ENCODE results near the gene SLC9A2.

SLC9A2 gene, protein sequence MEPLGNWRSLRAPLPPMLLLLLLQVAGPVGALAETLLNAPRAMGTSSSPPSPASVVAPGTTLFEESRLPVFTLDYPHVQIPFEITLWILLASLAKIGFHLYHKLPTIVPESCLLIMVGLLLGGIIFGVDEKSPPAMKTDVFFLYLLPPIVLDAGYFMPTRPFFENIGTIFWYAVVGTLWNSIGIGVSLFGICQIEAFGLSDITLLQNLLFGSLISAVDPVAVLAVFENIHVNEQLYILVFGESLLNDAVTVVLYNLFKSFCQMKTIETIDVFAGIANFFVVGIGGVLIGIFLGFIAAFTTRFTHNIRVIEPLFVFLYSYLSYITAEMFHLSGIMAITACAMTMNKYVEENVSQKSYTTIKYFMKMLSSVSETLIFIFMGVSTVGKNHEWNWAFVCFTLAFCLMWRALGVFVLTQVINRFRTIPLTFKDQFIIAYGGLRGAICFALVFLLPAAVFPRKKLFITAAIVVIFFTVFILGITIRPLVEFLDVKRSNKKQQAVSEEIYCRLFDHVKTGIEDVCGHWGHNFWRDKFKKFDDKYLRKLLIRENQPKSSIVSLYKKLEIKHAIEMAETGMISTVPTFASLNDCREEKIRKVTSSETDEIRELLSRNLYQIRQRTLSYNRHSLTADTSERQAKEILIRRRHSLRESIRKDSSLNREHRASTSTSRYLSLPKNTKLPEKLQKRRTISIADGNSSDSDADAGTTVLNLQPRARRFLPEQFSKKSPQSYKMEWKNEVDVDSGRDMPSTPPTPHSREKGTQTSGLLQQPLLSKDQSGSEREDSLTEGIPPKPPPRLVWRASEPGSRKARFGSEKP

GRCh38 chr2:102619414-102620319 is at the start of gene SLC9A2:
TSS of gene SLC9A2 (plus strand) at chr2:102619553. CDS start at chr2:102619849, 296 bp downstream.
- no peak for DNase-seq

DNA sequence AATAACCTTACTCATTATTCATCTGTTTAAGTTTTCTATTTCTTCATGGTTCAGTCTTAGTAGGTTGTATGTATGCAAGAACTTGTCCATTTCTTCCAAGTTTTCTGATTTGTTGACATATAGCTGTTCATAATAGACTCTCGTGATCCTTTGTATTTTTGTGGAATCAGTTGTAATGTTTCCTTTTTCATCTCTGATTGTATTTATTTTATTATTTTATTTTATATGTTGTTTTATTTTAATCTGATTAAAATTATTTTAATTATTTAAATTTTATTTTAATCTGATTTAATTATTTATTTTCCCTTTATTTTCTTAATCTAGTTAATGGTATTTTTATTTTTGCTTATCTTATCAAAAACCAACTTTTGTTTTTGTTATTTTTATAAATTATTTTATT is 43.5 kb upstream of the SLC9A2 start:
- DNase-seq, result no peak

DNA sequence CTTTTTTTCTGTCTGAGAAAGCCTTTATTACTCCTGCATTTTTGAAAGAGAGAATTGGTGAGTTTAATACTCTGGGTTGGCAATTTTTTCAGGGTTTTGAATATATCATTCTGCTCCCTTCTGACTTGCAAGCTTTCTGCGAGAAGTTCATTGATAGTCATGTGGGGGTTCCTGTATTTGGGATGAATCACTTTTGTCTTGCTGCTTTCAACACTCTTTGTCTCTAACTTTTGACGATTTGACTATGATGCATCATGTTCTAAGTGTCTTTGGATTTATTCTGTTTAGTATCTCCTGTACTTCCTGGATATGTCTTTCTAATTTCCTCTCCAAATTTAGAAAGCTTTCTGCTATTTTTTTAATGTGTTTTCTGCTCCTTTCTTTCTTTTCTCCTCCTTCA is 41.0 kb upstream of the SLC9A2 start:
- DNase-seq, result no peak

- no peak for DNase-seq
Measured at GRCh38 chr2:102581911-102582310, 37.4 kb upstream of the SLC9A2 start.

- DNase-seq, result no peak
Measured at GRCh38 chr2:102582845-102583244, 36.5 kb upstream of the SLC9A2 start.

DNA sequence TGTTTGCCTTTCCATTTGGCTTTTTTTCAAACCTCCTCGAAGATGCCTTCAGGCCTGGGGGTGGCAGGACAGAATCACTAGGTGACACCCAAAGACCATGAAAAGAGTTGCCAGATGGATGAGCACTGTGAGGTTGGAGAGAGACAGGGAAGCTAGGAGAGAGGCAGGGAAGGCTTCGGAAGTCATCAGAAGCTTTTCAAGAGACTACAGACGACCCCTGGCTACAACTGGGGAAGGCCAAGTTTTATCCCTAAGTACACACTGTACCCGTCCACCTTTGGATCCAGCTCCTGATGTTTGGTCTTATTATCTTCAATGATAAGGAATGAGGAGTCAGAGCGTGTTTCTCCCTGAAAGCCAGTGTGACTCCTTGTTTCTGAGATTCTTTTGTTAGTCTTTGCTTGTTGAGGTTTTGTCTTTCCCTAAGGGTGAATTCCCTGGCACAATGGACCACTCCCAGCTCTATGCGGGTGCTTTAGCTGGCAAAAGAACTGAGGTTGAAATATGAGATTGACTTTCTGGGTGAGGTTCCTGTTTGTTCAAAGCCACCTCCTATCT is 33.4 kb upstream of the SLC9A2 start:
- no peak for DNase-seq

GRCh38 chr2:102588213-102588939 is 31.0 kb upstream of the SLC9A2 start:
- DNase-seq, result no peak

DNA sequence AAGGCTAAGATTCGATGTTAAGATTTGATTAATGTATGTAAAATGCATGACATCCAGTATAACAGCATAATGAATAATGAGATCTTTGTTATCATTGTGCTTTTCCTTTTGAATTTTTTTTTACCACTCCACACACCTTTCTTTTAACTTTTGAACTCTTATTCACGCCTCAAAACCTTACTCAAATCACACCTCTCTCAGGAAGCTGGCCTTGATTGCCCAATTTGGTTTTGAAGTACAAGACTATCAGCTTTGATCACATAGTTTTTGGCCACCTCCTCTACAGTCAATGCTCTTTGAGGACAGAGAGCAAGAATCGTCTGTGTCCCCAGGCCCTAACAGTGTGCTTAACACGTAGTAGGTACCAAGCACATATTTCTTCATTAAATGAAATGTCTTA is 29.9 kb upstream of the SLC9A2 start:
- DNase-seq, result no peak

GRCh38 chr2:102591491-102592045 is 27.8 kb upstream of the SLC9A2 start:
- no peak for DNase-seq

DNA sequence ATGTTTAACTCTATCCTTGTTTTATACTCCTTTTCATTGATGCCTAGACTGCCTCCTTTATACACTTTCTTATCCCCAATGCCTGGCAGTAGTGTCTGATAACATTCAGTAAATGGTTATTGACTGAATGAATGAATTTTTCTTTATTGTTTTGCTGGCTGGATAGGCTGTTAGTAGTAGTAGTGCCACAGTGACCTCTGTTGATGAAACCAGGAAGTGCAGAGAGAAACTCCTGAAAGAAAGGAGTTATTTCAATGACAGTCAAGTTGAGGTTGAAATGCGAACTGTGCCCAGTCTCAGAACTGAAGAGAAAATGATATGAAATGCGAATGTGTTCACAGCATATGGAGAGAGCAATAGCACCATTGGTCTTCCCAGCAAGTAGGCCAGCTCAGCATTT is 26.8 kb upstream of the SLC9A2 start:
- no peak for DNase-seq

DNA sequence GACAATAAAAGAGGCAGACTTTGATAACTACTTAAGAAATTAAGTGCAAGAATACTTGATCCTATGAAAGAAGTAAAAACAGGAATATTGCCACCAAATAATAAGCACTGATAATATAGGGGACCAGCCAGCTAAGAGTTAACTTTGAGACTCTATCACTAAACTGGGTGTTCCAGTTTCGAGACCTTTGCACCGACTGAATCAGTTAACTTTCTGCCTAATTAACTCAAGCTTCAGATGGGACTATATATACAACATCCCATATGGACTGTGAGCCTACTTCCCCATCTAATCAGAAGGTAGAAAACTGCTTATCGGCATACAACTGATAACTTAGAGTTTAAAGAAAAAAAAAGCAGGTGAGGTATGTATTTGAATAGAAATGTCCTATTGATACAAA is 25.8 kb upstream of the SLC9A2 start:
- no peak for DNase-seq

DNA sequence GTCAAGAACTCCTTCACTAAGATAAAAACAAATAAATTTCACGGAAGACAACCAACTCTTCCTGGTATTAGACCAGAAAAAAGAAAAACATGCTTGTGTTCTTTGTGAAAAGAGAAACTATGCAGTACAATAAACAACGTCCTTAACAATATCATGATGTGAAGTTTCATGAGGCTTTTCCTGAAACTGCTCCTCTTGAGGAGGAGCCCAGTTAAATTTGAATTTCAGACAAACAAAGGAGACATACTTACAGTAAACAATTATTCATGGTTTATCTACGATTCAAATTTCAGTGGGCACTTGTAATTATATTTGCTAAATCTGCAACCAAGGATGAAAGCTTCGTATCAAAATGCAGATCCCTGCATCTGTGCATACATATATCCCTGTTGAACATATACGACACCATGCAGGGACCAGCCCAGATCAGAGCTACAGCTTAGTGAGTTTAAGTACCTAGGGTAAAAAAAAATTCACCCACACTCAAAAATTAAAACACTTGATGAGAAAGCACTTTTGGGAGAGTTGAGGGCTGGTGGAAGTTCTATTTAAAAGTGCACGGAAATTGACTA is 24.8 kb upstream of the SLC9A2 start:
- no peak for DNase-seq

DNA sequence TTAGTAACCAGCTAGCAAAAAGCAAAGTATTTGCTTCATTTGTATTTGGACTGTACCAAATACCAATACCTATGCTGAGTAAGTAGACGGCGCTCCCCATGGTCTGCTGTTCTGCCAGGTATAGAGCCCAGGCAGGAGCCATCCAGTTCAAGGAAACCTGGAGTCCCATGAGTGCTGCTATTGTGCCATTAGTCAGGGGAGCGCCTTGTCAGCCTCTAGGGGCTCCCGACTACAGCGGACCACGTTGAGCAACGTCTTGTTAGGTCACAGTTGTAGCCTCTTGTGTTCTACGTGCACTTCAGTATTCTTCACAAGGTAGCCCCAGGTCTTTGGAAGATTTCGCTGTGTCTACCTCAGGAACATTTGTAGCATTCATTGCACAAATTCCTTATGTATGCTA is 21.6 kb upstream of the SLC9A2 start:
- no peak for DNase-seq

DNA sequence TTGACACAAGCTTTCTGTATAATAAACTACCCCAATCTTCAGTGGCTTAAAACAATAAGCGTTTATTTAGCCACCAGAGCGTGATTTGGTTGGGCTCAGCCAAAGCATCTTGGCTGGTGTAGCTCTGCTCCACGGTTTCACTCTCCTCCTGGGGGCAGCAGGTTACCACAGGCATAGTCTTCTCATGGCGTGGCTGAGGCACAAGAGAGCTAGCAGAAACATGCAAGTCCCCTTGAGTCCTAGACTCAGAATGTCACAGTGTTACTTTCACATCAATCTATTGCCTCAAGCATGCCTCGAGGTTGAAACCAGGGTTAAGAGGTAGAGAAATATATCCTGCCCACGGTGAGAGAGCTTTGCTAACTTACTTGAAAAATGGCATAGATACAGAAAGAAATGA is 19.9 kb upstream of the SLC9A2 start:
- no peak for DNase-seq

DNA sequence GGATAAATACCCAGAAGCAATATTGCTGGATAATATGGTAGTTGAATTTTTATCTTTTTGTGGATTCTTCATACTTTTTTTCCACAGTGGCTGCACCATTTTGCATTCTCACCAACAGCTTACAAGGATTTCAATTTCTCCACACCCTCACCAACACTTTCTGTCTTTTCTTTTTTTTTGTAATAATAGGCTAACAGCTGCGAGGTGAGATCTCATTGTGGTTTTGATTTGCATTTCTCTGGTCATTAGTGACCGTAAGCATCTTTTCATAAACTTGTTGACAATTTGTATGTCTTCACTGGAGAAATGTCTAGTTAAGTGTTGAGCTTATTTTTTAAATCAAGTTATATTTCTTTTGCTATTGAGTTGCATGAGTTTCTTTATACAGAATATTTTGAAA is 17.6 kb upstream of the SLC9A2 start:
- DNase-seq, result no peak

DNA sequence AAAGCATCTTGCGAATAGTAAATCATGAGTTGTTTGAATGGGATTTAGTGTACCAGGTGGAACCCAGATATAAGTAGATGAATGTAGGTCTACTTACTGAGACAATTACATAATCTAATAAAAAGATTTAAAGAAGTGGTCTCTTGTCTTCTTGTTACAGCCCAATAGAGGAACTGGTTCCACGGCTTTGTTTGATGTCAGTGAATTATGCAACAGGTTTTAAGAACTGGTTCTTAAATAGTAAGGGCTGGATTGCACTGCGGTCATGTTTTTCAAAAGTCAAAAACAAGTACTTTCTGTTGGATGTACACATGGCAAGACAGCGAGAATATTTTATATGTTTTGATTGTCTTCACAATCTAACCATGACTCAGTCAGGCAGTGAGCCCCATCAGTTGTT is 15.4 kb upstream of the SLC9A2 start:
- DNase-seq, result no peak

DNA sequence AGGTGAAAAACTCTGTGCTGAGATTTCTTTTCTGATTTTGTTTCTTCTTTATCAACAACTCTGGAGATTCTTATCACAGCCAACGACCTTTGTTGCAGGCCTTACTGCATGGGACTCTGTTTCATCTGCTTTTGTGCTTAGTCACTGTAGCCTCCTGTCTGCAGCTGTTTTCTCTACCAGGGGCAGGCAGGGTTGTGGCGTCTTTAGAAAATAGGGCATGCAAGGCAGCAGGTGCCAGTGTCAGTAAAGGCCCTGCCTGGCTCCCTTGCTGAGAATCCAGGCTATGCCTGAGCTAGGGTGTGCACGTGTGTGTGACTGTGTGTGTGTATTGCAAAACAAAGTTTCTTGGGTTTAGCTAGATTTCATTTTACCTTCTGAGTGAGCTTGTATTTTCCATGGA is 14.6 kb upstream of the SLC9A2 start:
- no peak for DNase-seq

- DNase-seq, result no peak
Measured at GRCh38 chr2:102606353-102606752, 13.0 kb upstream of the SLC9A2 start.

DNA sequence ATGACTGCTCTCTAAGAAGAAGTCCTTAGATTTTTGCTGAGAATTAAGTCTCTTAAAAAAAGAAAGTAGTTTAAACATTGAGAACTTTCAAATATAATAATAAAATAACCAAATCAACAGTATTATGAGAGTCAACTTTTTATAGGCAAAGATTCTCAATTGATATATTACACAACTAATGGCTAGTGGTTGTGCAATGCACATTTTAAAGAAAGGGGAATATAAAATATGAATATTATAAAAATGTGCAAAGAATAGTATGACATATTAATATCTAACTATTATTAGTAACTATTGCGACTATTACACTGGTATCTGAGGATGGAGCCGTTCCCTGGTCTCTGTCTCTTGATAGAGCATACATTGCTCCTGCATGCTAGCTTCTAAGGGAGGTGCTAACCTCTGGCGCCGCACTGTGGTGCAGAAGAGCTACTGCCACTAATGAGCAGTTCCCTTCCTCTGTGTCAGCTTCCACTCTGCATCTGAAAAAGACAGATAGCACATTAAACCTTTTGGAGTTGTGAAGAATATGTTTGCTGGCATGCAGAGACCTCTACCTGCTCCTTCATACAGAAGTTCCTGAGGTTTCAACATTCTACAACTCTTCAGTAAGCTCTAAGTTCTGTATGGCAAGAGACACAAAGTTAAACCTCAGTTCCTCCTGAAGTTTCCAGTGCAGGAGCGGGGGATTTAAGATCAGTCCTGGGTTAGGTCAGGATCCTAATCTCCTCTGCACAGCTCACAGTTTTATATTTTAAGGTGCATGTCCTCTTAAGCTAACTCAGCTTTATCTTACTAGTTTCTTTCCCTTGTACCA is 3.5 kb upstream of the SLC9A2 start:
- DNase-seq, result no peak
